ENCODE data around the gene PAX5. TPM values are rescaled to one million over a fixed set of nuclear protein-coding genes. Genes with fewer than 3 reads are reported as not detected.

The PAX5 gene
- total RNA-seq, 1 experiment from 2014 or later, result 0.39 TPM

- Histone ChIP-seq H2BK120ac (ENCODE audit: low read depth, low read length, poor library complexity, severe bottlenecking) (no peak overlapping the region), H4K20me1 (ENCODE audit: control insufficient read depth, insufficient read depth, insufficient read length) (no peaks in the 10 kb centered on the region), H3T11ph (ENCODE audit: low read length) (no peak overlapping the region), H3K4ac (ENCODE audit: low read depth, low read length) (no peak overlapping the region), H3K18ac (ENCODE audit: insufficient read length, low read depth, low read length) (no peak overlapping the region), H2BK12ac (ENCODE audit: insufficient read length, low read depth, low read length) (no peak overlapping the region), H3K9ac (ENCODE audit: extremely low read depth, insufficient read length, low read length) (no peak overlapping the region), H3K14ac (ENCODE audit: insufficient read depth, low read length) (no peak overlapping the region), H2BK5ac (ENCODE audit: insufficient read length, low read length) (no peak overlapping the region), H4K91ac (ENCODE audit: insufficient read length, low read depth, low read length) (no peak overlapping the region), H2BK20ac (ENCODE audit: low read depth, low read length, poor library complexity, severe bottlenecking) (no peak overlapping the region), H3K23me2 (ENCODE audit: insufficient read length, low read depth, low read length, poor library complexity, severe bottlenecking) (no peaks in the 10 kb centered on the region), H3K79me1 (ENCODE audit: insufficient read depth, low read depth, low read length, poor library complexity, severe bottlenecking) (no peaks in the 10 kb centered on the region), H2AFZ (ENCODE audit: low read length) (no peak overlapping the region), H2BK15ac (ENCODE audit: low read depth, low read length) (no peak overlapping the region), H2AK5ac (ENCODE audit: insufficient read length, low read length) (no peak overlapping the region), H3K4me2 (ENCODE audit: insufficient read depth, insufficient read length, low read length) (no peak overlapping the region), H3K27ac (ENCODE audit: insufficient read length, low read depth, low read length) (no peak overlapping the region), H3K27me3 (ENCODE audit: insufficient read depth, low read length) (no peaks in the 10 kb centered on the region), H3K9me3 (ENCODE audit: control insufficient read depth, low read depth, low read length) (no peaks in the 10 kb centered on the region), H3K56ac (ENCODE audit: insufficient read length, low read depth, low read length) (no peak overlapping the region), H3K23ac (ENCODE audit: insufficient read length, low read depth, low read length) (no peak overlapping the region), H3K4me1 (ENCODE audit: insufficient read depth, low read length) (no peaks in the 10 kb centered on the region), H3K79me2 (ENCODE audit: insufficient read depth, low read length) (no peaks in the 10 kb centered on the region), H4K5ac (ENCODE audit: insufficient read length, low read depth, low read length) (no peak overlapping the region), H4K8ac (replicated peaks; ENCODE audit: insufficient read length, low read depth, low read length) (no peak overlapping the region)
- peaks cover 4% of the 10 kb centered on the region for H3K27me3 Mint-ChIP-seq (ENCODE audit: low read depth)
- H3K27ac Mint-ChIP-seq, result no peak overlapping the region
- no peaks in the 10 kb centered on the region; a peak in 1 of 5 replicates for H3K9me3 Mint-ChIP-seq
- H3K36me3 Mint-ChIP-seq (ENCODE audit: insufficient read depth in 1 of 3, low read depth in 3 of 3), result no peaks in the 10 kb centered on the region
- no peak for TF ChIP-seq CTCF (conservative IDR thresholded peaks at IDR 0.05)
- peaks cover 18 to 38% of the 10 kb centered on the region in 2 experiments for H3K4me1 Mint-ChIP-seq
- H3K4me3 Mint-ChIP-seq, result no peak overlapping the region
- DNase-seq, result no peak
- whole genome bisulfite sequencing (ENCODE audit: extremely low coverage, insufficient read length, low lambda C conversion rate), result no CpG with 5 or more reads among the region's 6 CpGs
Measured at GRCh38 chr9:36906492-36906891, 127.6 kb downstream of the PAX5 start.
